Lung (tissue), 12 donors: ENCODE results near the gene STK38L. TPM values are rescaled to one million over a fixed set of nuclear protein-coding genes. Genes with fewer than 3 reads are reported as not detected.

Source experiments
- ATAC-seq: fragments of 200-7000 bp; cut with Tn5 transposase; one replicate; pipeline ENCODE4 v1.9.1; 2020; ENCODE audit warnings: moderate number of reproducible peaks; ENCODE audit not compliant: insufficient read depth, low FRiP score
- DNase-seq, 3 donors: peaks; one replicate each; pipeline ENCODE4 v3.0.0-alpha.2; 2013 to 2017
- H3K27ac ChIP-seq, 2 donors: one replicate each; pipeline ENCODE4 v1.5.1; 2013; ENCODE audit warnings: mild to moderate bottlenecking in 2 of 2, moderate library complexity in 2 of 2, control low read depth in 1 of 2, inconsistent platforms in 1 of 2, low read depth in 1 of 2, low read length in 1 of 2
- H3K27me3 ChIP-seq, 3 donors: one replicate each; pipeline ENCODE4 v1.5.1; 2013; ENCODE audit warnings: low read length in 2 of 3; ENCODE audit not compliant: control insufficient read depth in 3 of 3, insufficient read depth in 3 of 3
- H3K36me3 ChIP-seq, 4 donors: one replicate each; pipeline ENCODE4 v1.5.1; 2013; ENCODE audit warnings: low read length in 4 of 4, mild to moderate bottlenecking in 1 of 4, moderate library complexity in 1 of 4; ENCODE audit not compliant: control insufficient read depth in 4 of 4, insufficient read depth in 4 of 4
- H3K4me1 ChIP-seq, 5 donors: one replicate each; pipeline ENCODE4 v1.5.1; 2013; ENCODE audit warnings: low read length in 5 of 5, mild to moderate bottlenecking in 2 of 5, moderate library complexity in 1 of 5; ENCODE audit not compliant: control insufficient read depth in 5 of 5, insufficient read depth in 5 of 5
- H3K4me3 ChIP-seq: one replicate; pipeline ENCODE4 v1.5.1; 2013; ENCODE audit warnings: mild to moderate bottlenecking, control low read depth, moderate library complexity
- H3K9ac ChIP-seq, 2 donors: one replicate each; pipeline ENCODE4 v1.5.1; 2013; ENCODE audit warnings: low read length in 2 of 2, control low read depth in 1 of 2; ENCODE audit not compliant: insufficient read depth in 1 of 2
- H3K9me3 ChIP-seq, 4 donors: one replicate each; pipeline ENCODE4 v1.5.1; 2013; ENCODE audit warnings: low read length in 3 of 4, mild to moderate bottlenecking in 1 of 4, moderate library complexity in 1 of 4; ENCODE audit not compliant: control insufficient read depth in 4 of 4, insufficient read depth in 3 of 4
- WGBS, 2 donors: extraction: QIAGEN DNeasy Blood & Tissue Kit; methylation state at CpG; one replicate each; pipeline ENCODE4 v1.1.7; 2013; 5-methylcytosine and 5-hydroxymethylcytosine counted together
- polyA plus RNA-seq, 2 donors: library from polyadenylated mRNA; stranded (reverse); fragments of 200-250 nt; gene quantifications; one replicate each; pipeline ENCODE4 v1.2.1, GENCODE V29; 2013
- total RNA-seq, 2 donors: library from RNA; depleted of rRNA in 1 of 2; stranded (reverse); fragments of >200 nt in 1 of 2; gene quantifications; one replicate each; pipeline ENCODE4 v1.2.1, GENCODE V29; 2014 to 2021
- TF ChIP-seq, protein P1 (sequence below): IDR thresholded peaks from 2 replicates; pipeline ENCODE4 v1.5.1; 2012; ENCODE audit warnings: mild to moderate bottlenecking; ENCODE audit errors: control extremely low read depth, extremely low read depth
- donor health status: control.
- donor health status: control.
- donor health status: Bipolar disorder and iron deficiency.
- donor health status: healthy.
- donor health status: DM: yes; HTN: yes; CAD: no.

STK38L gene
- total and polyA plus RNA-seq, 4 donors = 6.5 to 41.5 (median 18.5) TPM

DNA sequence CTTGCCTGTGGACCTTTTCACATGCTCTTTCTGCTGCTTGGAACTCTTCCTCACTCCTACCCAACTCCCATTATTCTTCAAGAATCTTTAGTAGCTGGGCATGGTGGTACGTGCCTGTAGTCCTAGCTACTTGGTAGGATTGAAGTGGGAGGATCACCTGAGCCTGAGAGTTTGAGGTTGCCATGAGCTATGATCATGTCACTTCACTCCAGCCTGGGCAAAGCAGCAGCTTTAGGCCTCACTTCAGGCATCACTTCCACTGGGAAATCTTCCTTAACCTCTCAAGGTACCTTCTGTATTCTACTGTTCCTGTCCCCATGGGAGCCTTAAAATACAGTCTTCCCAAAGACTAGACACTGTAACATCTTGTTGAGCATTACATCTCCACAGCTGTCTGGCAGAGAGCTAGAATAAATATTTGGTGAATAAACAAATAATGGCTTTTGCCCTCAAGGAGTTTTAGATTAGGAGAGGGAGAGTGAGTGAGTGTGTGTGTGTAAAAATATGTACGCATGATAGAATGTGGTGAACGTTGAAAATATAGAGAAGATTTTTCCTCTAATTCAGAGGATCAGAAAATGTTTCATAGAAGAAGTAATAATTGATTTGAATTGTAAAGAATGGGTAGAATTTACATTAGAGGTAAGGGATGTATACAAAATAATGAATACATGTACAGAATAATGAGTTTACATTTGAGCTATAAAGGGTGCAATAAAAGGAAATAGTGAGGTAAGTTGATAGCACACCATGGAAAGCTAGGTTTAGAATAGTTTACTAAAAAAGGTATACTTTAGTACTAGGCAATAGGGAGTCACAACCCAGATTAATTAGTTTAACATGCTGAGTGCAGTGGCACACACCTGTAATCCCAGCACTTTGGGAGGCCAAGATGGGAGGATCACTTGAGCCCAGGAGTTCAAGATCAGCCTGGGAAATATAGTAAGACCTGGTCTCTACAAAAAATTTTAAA, 59.3 kb downstream of the STK38L start:
- Histone ChIP-seq H3K9me3 (no peaks in the 10 kb centered on the region), H3K36me3 (peaks cover 0 to 6% (median 5%) of the 10 kb centered on the region in 4 donors), H3K27ac (no peak overlapping the region), H3K4me1 (peaks cover 0 to 24% (median 4%) of the 10 kb centered on the region in 5 donors), H3K27me3 (no peaks in the 10 kb centered on the region), H3K4me3 (no peak overlapping the region), H3K9ac (no peak overlapping the region)
- no peak for ATAC-seq
- TF ChIP-seq, protein P1, sequence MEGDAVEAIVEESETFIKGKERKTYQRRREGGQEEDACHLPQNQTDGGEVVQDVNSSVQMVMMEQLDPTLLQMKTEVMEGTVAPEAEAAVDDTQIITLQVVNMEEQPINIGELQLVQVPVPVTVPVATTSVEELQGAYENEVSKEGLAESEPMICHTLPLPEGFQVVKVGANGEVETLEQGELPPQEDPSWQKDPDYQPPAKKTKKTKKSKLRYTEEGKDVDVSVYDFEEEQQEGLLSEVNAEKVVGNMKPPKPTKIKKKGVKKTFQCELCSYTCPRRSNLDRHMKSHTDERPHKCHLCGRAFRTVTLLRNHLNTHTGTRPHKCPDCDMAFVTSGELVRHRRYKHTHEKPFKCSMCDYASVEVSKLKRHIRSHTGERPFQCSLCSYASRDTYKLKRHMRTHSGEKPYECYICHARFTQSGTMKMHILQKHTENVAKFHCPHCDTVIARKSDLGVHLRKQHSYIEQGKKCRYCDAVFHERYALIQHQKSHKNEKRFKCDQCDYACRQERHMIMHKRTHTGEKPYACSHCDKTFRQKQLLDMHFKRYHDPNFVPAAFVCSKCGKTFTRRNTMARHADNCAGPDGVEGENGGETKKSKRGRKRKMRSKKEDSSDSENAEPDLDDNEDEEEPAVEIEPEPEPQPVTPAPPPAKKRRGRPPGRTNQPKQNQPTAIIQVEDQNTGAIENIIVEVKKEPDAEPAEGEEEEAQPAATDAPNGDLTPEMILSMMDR = no peak
- DNase-seq = peak in 2 of 3 donors; percentile 63 to 69
- 70 to 74% methylated on average over 3 of the region's 3 CpGs for WGBS, 2 donors

DNA sequence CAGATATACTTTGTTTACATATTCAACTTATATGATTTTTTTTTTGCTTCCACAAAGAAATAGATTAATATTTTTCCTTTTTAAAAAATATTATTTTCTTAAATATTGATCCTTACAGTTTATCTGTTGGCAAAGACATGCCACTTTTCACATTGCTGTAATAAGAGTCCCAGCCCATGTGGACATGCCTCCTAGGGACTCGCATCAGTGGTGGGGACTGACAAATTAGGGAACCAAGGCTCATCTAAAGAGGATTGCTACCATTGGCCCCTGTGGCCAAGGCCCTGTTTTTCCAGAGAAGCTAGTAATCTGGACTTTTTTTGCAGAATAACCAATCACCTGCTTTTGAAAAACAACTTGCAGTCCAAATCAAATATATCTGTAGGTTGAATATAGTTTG, 60.8 kb downstream of the STK38L start:
- TF ChIP-seq, protein P1 = no peak
- H3K27ac ChIP-seq = no peak overlapping the region
- H3K27me3 ChIP-seq = no peaks in the 10 kb centered on the region
- H3K4me3 ChIP-seq = no peak overlapping the region
- whole genome bisulfite sequencing, 2 donors = 72 to 79% methylated on average over 1 of the region's 1 CpG
- DNase-seq (no peak), ATAC-seq (no peak)
- H3K4me1 ChIP-seq = peaks cover 0 to 21% (median 4%) of the 10 kb centered on the region in 5 donors
- H3K36me3 ChIP-seq = peaks cover 2 to 7% (median 3%) of the 10 kb centered on the region in 4 donors
- H3K9ac ChIP-seq = no peak overlapping the region
- no peaks in the 10 kb centered on the region for H3K9me3 ChIP-seq

DNA sequence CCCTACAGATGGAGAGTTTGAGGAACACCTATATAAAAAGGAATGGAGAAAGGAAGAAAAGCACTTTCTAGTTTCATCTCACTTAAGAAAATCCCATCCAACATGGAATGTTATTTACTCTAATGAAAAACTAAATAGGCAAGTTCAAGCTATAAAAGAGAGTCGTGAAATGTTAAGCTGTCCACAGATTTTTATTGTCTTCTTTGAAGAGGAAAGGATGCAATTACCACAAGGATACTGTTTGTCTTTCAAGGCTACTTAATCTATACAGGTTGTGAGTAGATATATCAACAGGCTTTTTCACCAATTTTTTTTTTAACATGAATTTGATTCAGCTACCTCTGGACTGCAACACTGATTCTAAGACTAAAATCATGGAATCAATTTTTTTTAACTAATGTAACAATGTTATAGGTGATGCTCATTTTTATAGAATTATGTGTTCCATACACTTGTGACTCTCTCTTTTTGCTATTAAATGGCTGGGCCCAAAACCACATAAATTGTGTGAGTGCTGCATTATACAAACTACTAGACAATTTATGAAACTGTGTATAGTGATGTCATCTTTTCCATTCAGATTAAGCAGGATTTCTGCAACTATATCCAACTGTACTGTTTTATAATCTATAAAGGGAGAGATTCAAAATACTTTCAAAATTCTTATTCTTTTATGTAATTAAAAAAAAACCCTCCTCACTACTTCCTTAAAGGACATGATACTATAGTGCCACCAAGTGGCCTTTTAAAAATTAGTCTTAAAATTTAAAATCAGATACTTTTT, 61.8 kb downstream of the STK38L start:
- TF ChIP-seq, protein P1 = no peak
- Histone ChIP-seq H3K36me3 (peaks cover 3 to 10% (median 6%) of the 10 kb centered on the region in 4 donors), H3K4me3 (no peak overlapping the region), H3K27me3 (no peaks in the 10 kb centered on the region), H3K4me1 (peaks cover 0 to 11% (median 4%) of the 10 kb centered on the region in 5 donors), H3K9me3 (no peaks in the 10 kb centered on the region), H3K9ac (no peak overlapping the region), H3K27ac (no peak overlapping the region)
- DNase-seq (peak in 2 of 3 donors; percentile 68 to 73), ATAC-seq (peak; percentile 53)
- 84 to 91% methylated on average over 1 of the region's 1 CpG for WGBS, 2 donors
